Astrocyte (in vitro differentiated cells and primary cell): ENCODE measurements around the gene CTCF. TPM values are rescaled to one million over a fixed set of nuclear protein-coding genes. Genes with fewer than 3 reads are reported as not detected.

Experiments
- DNase-seq: peaks from one replicate; pipeline ENCODE4 v3.0.0-alpha.2; 2010; ENCODE audit warnings: low read depth
- FAIRE-seq: peaks from 2 replicates; lab custom pipeline; 2011; peaks lifted over from hg19 to GRCh38; lab: Jason Lieb, UNC
- H2AFZ ChIP-seq: 2 replicates; pipeline ENCODE4 v1.6.0; 2012; ENCODE audit warnings: low read depth, low read length, inconsistent platforms
- H3K27ac ChIP-seq: 2 replicates; pipeline ENCODE4 v1.5.1; 2011; ENCODE audit warnings: low read depth, low read length, inconsistent platforms
- H3K27me3 ChIP-seq: 2 replicates; pipeline ENCODE4 v1.6.0; 2011; ENCODE audit warnings: low read length, inconsistent platforms; ENCODE audit not compliant: insufficient read depth
- H3K36me3 ChIP-seq: 2 replicates; pipeline ENCODE4 v1.5.1; 2011; ENCODE audit warnings: low read length, inconsistent platforms; ENCODE audit not compliant: insufficient read depth
- H3K4me1 ChIP-seq: 2 replicates; pipeline ENCODE4 v1.5.1; 2011; ENCODE audit warnings: low read length, inconsistent platforms; ENCODE audit not compliant: insufficient read depth
- H3K4me2 ChIP-seq: 2 replicates; pipeline ENCODE4 v1.6.0; 2012; ENCODE audit warnings: low read length, inconsistent platforms
- H3K4me3 ChIP-seq: 2 replicates; pipeline ENCODE4 v1.5.1; 2011; ENCODE audit warnings: low read depth, mild to moderate bottlenecking, low read length, inconsistent platforms; ENCODE audit not compliant: insufficient read depth
- H3K79me2 ChIP-seq: 2 replicates; pipeline ENCODE4 v1.6.0; 2012; ENCODE audit warnings: mild to moderate bottlenecking, low read length, inconsistent platforms; ENCODE audit not compliant: insufficient read depth
- H3K9ac ChIP-seq: 2 replicates; pipeline ENCODE4 v1.6.0; 2012; ENCODE audit warnings: mild to moderate bottlenecking, low read length, inconsistent platforms
- H3K9me3 ChIP-seq: 2 replicates; pipeline ENCODE4 v1.5.1; 2012; ENCODE audit warnings: low read depth, mild to moderate bottlenecking, low read length, inconsistent platforms; ENCODE audit not compliant: insufficient read depth
- H4K20me1 ChIP-seq: 2 replicates; pipeline ENCODE4 v1.6.0; 2012; ENCODE audit warnings: low read length, inconsistent platforms; ENCODE audit not compliant: insufficient read depth
- H3K27ac Mint-ChIP-seq: one replicate; pipeline ENCODE4 v1.8.0; 2021; ENCODE audit warnings: mild to moderate bottlenecking, mixed read lengths; ENCODE audit not compliant: unreplicated experiment
- H3K27me3 Mint-ChIP-seq: one replicate; pipeline ENCODE4 v1.8.0; 2021; ENCODE audit warnings: low read depth, mixed read lengths; ENCODE audit not compliant: unreplicated experiment
- H3K36me3 Mint-ChIP-seq: one replicate; pipeline ENCODE4 v1.8.0; 2021; ENCODE audit warnings: low read depth, mixed read lengths; ENCODE audit not compliant: unreplicated experiment
- H3K4me1 Mint-ChIP-seq: one replicate; pipeline ENCODE4 v1.8.0; 2021; ENCODE audit warnings: low read depth, mixed read lengths; ENCODE audit not compliant: unreplicated experiment
- H3K4me3 Mint-ChIP-seq: one replicate; pipeline ENCODE4 v1.8.0; 2021; ENCODE audit warnings: mild to moderate bottlenecking, moderate library complexity, mixed read lengths; ENCODE audit not compliant: unreplicated experiment
- H3K9me3 Mint-ChIP-seq: one replicate; pipeline ENCODE4 v1.8.0; 2021; ENCODE audit warnings: mild to moderate bottlenecking, mixed read lengths; ENCODE audit not compliant: unreplicated experiment
- CTCF ChIP-seq: IDR thresholded peaks from 2 replicates; pipeline ENCODE4 v1.5.1; 2011; ENCODE audit warnings: low read depth, mild to moderate bottlenecking, inconsistent platforms, low read length, moderate library complexity; ENCODE audit not compliant: insufficient read depth
- EZH2 ChIP-seq: IDR thresholded peaks from 2 replicates; pipeline ENCODE4 v1.6.1; 2012; ENCODE audit warnings: mild to moderate bottlenecking, low read length, inconsistent platforms; ENCODE audit not compliant: insufficient read depth
- total RNA-seq: library from RNA; stranded (reverse); gene quantifications from 2 replicates; pipeline ENCODE4 v1.2.1, GENCODE V29; 2021

CTCF gene
- total RNA-seq, 1 donor from 2014 or later: 26.8 TPM

- H3K27ac ChIP-seq: peak overlapping the region; percentile 34
- Mint-ChIP-seq H3K4me3 (no peak overlapping the region), H3K36me3 (no peaks in the 10 kb centered on the region), H3K27me3 (peaks cover 11% of the 10 kb centered on the region), H3K4me1 (peaks cover 13% of the 10 kb centered on the region), H3K9me3 (no peaks in the 10 kb centered on the region), H3K27ac (peak overlapping the region; percentile 29)
- no peaks in the 10 kb centered on the region for H3K79me2 ChIP-seq
- H3K4me3 ChIP-seq: no peak overlapping the region
- DNase-seq (peak; percentile 72), FAIRE-seq (no peak)
- no peaks in the 10 kb centered on the region for H3K9me3 ChIP-seq
- no peak overlapping the region for H2AFZ ChIP-seq
- H3K36me3 ChIP-seq: no peaks in the 10 kb centered on the region
- peak overlapping the region; percentile 44 for H3K9ac ChIP-seq
- TF ChIP-seq EZH2: no peak
- TF ChIP-seq CTCF: no peak
- no peaks in the 10 kb centered on the region for H4K20me1 ChIP-seq
- H3K4me2 ChIP-seq: peak overlapping the region; percentile 76
- H3K4me1 ChIP-seq: peaks cover 15% of the 10 kb centered on the region
- no peaks in the 10 kb centered on the region for H3K27me3 ChIP-seq
These were observed 45.8 kb upstream of the CTCF start for GRCh38 chr16:67516296-67517154.

GRCh38 chr16:67517155-67517445 lies 45.2 kb upstream of the CTCF start:
- H3K4me3 ChIP-seq: no peak overlapping the region
- no peak overlapping the region for H2AFZ ChIP-seq
- H3K79me2 ChIP-seq: no peaks in the 10 kb centered on the region
- Mint-ChIP-seq H3K9me3 (no peaks in the 10 kb centered on the region), H3K27me3 (peaks cover 11% of the 10 kb centered on the region), H3K36me3 (no peaks in the 10 kb centered on the region), H3K27ac (no peak overlapping the region), H3K4me1 (peaks cover 13% of the 10 kb centered on the region), H3K4me3 (no peak overlapping the region)
- H3K9ac ChIP-seq: no peak overlapping the region
- DNase-seq: no peak
- H4K20me1 ChIP-seq: no peaks in the 10 kb centered on the region
- no peaks in the 10 kb centered on the region for H3K36me3 ChIP-seq
- H3K4me1 ChIP-seq: peaks cover 15% of the 10 kb centered on the region
- H3K27me3 ChIP-seq: no peaks in the 10 kb centered on the region
- H3K27ac ChIP-seq: no peak overlapping the region
- FAIRE-seq: no peak
- TF ChIP-seq CTCF (no peak), EZH2 (no peak)
- peak overlapping the region; percentile 76 for H3K4me2 ChIP-seq
- H3K9me3 ChIP-seq: no peaks in the 10 kb centered on the region

GRCh38 chr16:67517661-67518423 lies 44.5 kb upstream of the CTCF start:
- no peaks in the 10 kb centered on the region for H4K20me1 ChIP-seq
- Mint-ChIP-seq H3K27me3 (peaks cover 12% of the 10 kb centered on the region), H3K27ac (peak overlapping the region; percentile 47), H3K4me3 (no peak overlapping the region), H3K9me3 (no peaks in the 10 kb centered on the region), H3K36me3 (no peaks in the 10 kb centered on the region), H3K4me1 (peaks cover 13% of the 10 kb centered on the region)
- no peak for TF ChIP-seq EZH2
- no peak for TF ChIP-seq CTCF
- H3K4me1 ChIP-seq: peaks cover 15% of the 10 kb centered on the region
- no peak overlapping the region for H3K4me2 ChIP-seq
- H3K27ac ChIP-seq: no peak overlapping the region
- no peak overlapping the region for H3K4me3 ChIP-seq
- DNase-seq (no peak), FAIRE-seq (no peak)
- H3K36me3 ChIP-seq: no peaks in the 10 kb centered on the region
- no peaks in the 10 kb centered on the region for H3K79me2 ChIP-seq
- no peak overlapping the region for H3K9ac ChIP-seq
- no peaks in the 10 kb centered on the region for H3K9me3 ChIP-seq
- no peaks in the 10 kb centered on the region for H3K27me3 ChIP-seq
- no peak overlapping the region for H2AFZ ChIP-seq
